Measurements from ENCODE around the gene FALEC.

- no peak for TF ChIP-seq CTCF (IDR thresholded peaks at IDR 0.05)
- TF ChIP-seq SIN3A (IDR thresholded peaks at IDR 0.05; ENCODE audit: borderline replicate concordance, insufficient read depth, low read depth, low read length): no peak
- no peak for TF ChIP-seq POLR2AphosphoS5 (IDR thresholded peaks at IDR 0.05; ENCODE audit: low read depth, low read length)
These were observed 42.8 kb downstream of the FALEC start for GRCh38 chr1:150558303-150558704.
